Peyer's patch (tissue), 4 donors: ENCODE measurements around the gene NRAP.

Source experiments
- CTCF ChIP-seq, 6 experiments: fragments of 450-650 bp in 4 of 6; fragments of 200-600 bp in 2 of 6; sonication (generic) in 1 of 6; IDR thresholded peaks; one replicate each; pipeline ENCODE4 v1.5.1; 2017 to 2019; ENCODE audit warnings: antibody characterized with exemption in 6 of 6, mild to moderate bottlenecking in 3 of 6, moderate library complexity in 1 of 6
- POLR2A ChIP-seq, 2 donors: fragments of 450-650 bp; IDR thresholded peaks; one replicate each; pipeline ENCODE4 v1.5.1; 2017; ENCODE audit warnings: antibody characterized with exemption in 2 of 2, mild to moderate bottlenecking in 2 of 2, moderate library complexity in 2 of 2

- no peak for TF ChIP-seq CTCF (IDR thresholded peaks at IDR 0.05)
- TF ChIP-seq POLR2A (IDR thresholded peaks at IDR 0.05): no peak
These were observed 44.4 kb downstream of the NRAP start for GRCh38 chr10:113619401-113619800.
